Measurements from ENCODE around the gene SLC16A2. TPM values are rescaled to one million over a fixed set of nuclear protein-coding genes. Genes with fewer than 3 reads are reported as not detected.

The SLC16A2 gene
- 14.8 to 15.2 TPM (median 15.0 TPM) in 3 replicates for total RNA-seq

DNA sequence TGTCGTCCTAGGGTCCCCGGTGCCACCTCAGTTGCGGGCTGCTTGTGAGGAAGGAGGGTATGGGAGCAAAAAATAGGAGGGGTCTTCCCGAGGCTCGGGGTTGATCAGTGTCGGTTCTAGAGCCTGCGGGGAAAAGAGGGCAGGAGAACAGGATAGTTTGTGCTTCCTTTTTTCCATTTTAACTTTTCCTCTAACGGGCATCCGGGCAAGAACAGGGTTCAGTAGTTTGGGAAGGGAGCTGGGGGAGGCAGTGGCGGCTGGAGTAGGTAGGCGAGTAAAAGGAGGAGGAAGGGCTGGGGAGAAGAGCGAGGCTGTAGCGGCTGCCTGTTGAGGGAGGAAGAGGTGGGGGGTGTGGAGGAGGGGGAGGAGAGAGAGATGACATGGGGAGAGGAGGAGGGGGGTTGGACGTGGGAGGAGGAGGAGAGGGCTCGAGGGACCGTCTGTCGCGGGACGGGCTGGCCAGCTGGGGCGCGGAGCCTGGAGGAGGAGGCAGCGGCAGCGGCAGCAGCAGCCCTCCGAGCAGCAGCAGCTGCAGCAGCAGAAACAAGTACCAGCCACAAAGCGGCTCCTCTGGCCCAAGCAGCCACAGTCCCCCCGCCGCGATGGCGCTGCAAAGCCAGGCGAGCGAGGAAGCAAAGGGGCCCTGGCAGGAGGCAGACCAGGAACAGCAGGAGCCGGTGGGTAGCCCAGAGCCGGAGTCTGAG, at the start of gene SLC16A2:
TSS of gene SLC16A2 (plus strand) at position 458 of the 704 bp plus-strand sequence. CDS start at position 603, 145 bp downstream.
- Mint-ChIP-seq H3K4me3 (peak within 1 kb of the TSS; percentile 82), H3K27me3 (ENCODE audit: low read depth) (no peaks in the 10 kb centered on the region), H3K4me1 (peaks cover 11% of the 10 kb centered on the region), H3K9me3 (peaks cover 10% of the 10 kb centered on the region), H3K36me3 (no peaks in the 10 kb centered on the region), H3K27ac (peak within 1 kb of the TSS; percentile 96)
- no peak for TF ChIP-seq CTCF (IDR thresholded peaks at IDR 0.05; ENCODE audit: unreplicated experiment)
- DNase-seq (ENCODE audit: low spot score in 2 of 2, unreplicated experiment in 2 of 2), result peak; percentile 60 to 63

DNA sequence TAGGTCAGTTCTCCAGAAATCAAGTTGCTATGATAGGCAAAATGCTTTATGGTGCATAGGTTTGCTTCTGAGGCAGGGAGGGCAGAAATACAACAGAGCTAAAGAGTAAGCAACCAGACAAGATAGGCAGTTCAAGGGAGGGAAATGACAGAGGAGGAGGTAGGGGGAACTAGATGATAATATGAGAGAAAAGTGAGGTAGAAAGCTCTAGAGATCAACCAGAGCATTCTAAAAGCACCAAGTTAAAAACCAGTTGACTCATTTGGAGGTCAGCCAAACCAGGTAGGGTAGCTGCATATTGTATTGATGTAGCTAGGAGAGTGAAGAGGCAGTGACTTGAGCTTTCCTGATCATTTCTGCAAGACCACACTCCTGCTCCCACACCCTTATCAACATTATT, 49.0 kb upstream of the SLC16A2 start:
- H3K27me3 Mint-ChIP-seq (ENCODE audit: low read depth), result no peaks in the 10 kb centered on the region
- H3K9me3 Mint-ChIP-seq, result peaks cover 19% of the 10 kb centered on the region
- H3K27ac Mint-ChIP-seq, result no peak overlapping the region
- DNase-seq (ENCODE audit: low spot score in 2 of 2, unreplicated experiment in 2 of 2), result no peak
- H3K36me3 Mint-ChIP-seq, result no peaks in the 10 kb centered on the region
- H3K4me1 Mint-ChIP-seq, result no peaks in the 10 kb centered on the region
- TF ChIP-seq CTCF (IDR thresholded peaks at IDR 0.05; ENCODE audit: unreplicated experiment), result no peak
- H3K4me3 Mint-ChIP-seq, result no peak overlapping the region

- TF ChIP-seq CTCF (IDR thresholded peaks at IDR 0.05; ENCODE audit: unreplicated experiment), result no peak
- H3K27me3 Mint-ChIP-seq (ENCODE audit: low read depth), result no peaks in the 10 kb centered on the region
- H3K4me1 Mint-ChIP-seq, result no peaks in the 10 kb centered on the region
- H3K9me3 Mint-ChIP-seq, result peaks cover 18% of the 10 kb centered on the region
- no peak overlapping the region for H3K4me3 Mint-ChIP-seq
- H3K27ac Mint-ChIP-seq, result no peak overlapping the region
- no peaks in the 10 kb centered on the region for H3K36me3 Mint-ChIP-seq
- no peak for DNase-seq (ENCODE audit: low spot score in 2 of 2, unreplicated experiment in 2 of 2)
These were observed 44.0 kb upstream of the SLC16A2 start for GRCh38 chrX:74377282-74377681.

DNA sequence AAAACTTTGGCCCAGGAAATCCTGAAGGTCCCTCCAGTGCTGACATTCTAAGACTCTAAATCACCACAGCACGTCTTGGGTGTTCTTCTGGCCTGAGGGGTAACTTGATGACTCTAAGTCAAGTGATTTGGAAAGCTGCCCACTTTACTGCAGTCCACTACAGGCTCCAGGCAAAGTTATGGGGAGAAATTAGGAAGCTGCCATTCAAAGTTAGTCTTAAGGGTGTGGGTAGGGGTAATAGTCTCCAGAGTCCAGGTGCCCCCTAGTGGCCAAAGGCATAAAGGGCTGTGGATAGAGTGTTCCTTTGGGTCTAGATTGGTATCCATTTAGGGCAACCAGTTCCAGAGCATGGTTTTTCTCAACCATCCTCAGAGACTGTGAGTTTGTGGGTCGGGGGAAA, 38.7 kb upstream of the SLC16A2 start:
- DNase-seq (ENCODE audit: low spot score in 2 of 2, unreplicated experiment in 2 of 2), result peak in 1 of 2 experiments; percentile 54
- H3K9me3 Mint-ChIP-seq, result peaks cover 9% of the 10 kb centered on the region
- no peak overlapping the region for H3K27ac Mint-ChIP-seq
- H3K27me3 Mint-ChIP-seq (ENCODE audit: low read depth), result no peaks in the 10 kb centered on the region
- TF ChIP-seq CTCF (IDR thresholded peaks at IDR 0.05; ENCODE audit: unreplicated experiment), result peak; percentile 74
- no peaks in the 10 kb centered on the region for H3K36me3 Mint-ChIP-seq
- no peak overlapping the region for H3K4me3 Mint-ChIP-seq
- no peaks in the 10 kb centered on the region for H3K4me1 Mint-ChIP-seq

DNA sequence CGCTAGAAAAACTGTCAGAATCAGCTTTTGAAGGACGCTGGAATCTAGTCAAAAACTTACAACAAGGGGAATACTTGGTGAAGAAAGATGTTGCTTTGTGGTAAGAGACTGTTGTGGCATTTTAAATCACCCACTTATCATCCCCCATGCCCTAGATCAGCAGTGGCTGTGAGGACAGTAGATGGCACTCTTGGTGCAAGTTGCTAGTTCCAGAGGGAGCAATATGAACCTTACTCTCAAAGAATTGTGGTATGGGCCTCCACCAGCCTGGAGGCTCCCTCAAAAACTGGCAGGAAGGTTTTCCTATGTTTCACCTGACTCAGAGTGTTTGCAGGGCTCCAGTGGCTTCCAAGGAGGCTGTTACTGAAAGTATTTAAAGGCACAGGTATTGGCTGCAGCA, 37.7 kb upstream of the SLC16A2 start:
- H3K9me3 Mint-ChIP-seq, result peaks cover 9% of the 10 kb centered on the region
- no peaks in the 10 kb centered on the region for H3K4me1 Mint-ChIP-seq

More for the DNA sequence above, 37.7 kb upstream of the SLC16A2 start:
- no peak for DNase-seq (ENCODE audit: low spot score in 2 of 2, unreplicated experiment in 2 of 2)
- H3K36me3 Mint-ChIP-seq, result no peaks in the 10 kb centered on the region
- no peak for TF ChIP-seq CTCF (IDR thresholded peaks at IDR 0.05; ENCODE audit: unreplicated experiment)
- no peak overlapping the region for H3K4me3 Mint-ChIP-seq
- no peaks in the 10 kb centered on the region for H3K27me3 Mint-ChIP-seq (ENCODE audit: low read depth)
- no peak overlapping the region for H3K27ac Mint-ChIP-seq

All from mesothelial cell of epicardium (in vitro differentiated cells).